ENCODE measurements around the gene GLT8D2.
"Not testable (repeated sequence)": the region's sequence is repeated elsewhere in the genome, so short reads cannot be mapped to it uniquely, and the experiment has no call there.

The GLT8D2 gene

GRCh38 chr12:104026841-104027599 is 23.0 kb downstream of the GLT8D2 start:
- TF ChIP-seq ZFX (IDR thresholded peaks at IDR 0.05) = no peak
- no peak overlapping the region for H3K27ac ChIP-seq

- TF ChIP-seq ZFX (IDR thresholded peaks at IDR 0.05) (no peak), CTCF (conservative IDR thresholded peaks at IDR 0.05) (no peak)
Observed at GRCh38 chr12:104025771-104026170, 24.2 kb downstream of the GLT8D2 start.

GRCh38 chr12:104024348-104024747 is 25.6 kb downstream of the GLT8D2 start:
- no peak overlapping the region for H3K27ac ChIP-seq

More at GRCh38 chr12:104025771-104026170, 24.2 kb downstream of the GLT8D2 start:
- H3K27ac ChIP-seq = no peak overlapping the region

GRCh38 chr12:104023710-104024109 is 26.3 kb downstream of the GLT8D2 start:
- no peak overlapping the region for H3K27ac ChIP-seq
- TF ChIP-seq ZFX (IDR thresholded peaks at IDR 0.05) (no peak), CTCF (conservative IDR thresholded peaks at IDR 0.05) (no peak)

More at GRCh38 chr12:104024348-104024747, 25.6 kb downstream of the GLT8D2 start:
- TF ChIP-seq CTCF (conservative IDR thresholded peaks at IDR 0.05) (no peak), ZFX (IDR thresholded peaks at IDR 0.05) (no peak)

- TF ChIP-seq CTCF (conservative IDR thresholded peaks at IDR 0.05) = no peak
- no peak for TF ChIP-seq ZFX (IDR thresholded peaks at IDR 0.05)
- no peak overlapping the region for H3K27ac ChIP-seq
Observed at GRCh38 chr12:104022786-104023185, 27.2 kb downstream of the GLT8D2 start.

- not testable (repeated sequence) for H3K27ac ChIP-seq
Observed at GRCh38 chr12:104021862-104022261, 28.1 kb downstream of the GLT8D2 start.

GRCh38 chr12:104012331-104012730 is 37.7 kb downstream of the GLT8D2 start:
- TF ChIP-seq ZFX (IDR thresholded peaks at IDR 0.05) (no peak), CTCF (conservative IDR thresholded peaks at IDR 0.05) (no peak)
- no peak overlapping the region for H3K27ac ChIP-seq

- no peak overlapping the region for H3K27ac ChIP-seq
- no peak for TF ChIP-seq CTCF (conservative IDR thresholded peaks at IDR 0.05)
- TF ChIP-seq ZFX (IDR thresholded peaks at IDR 0.05) = no peak
Observed at GRCh38 chr12:104011253-104011652, 38.7 kb downstream of the GLT8D2 start.
